HG03575 (cell line): ENCODE results near the gene TYMP.

Experiments used
- ATAC-seq: cut with Tn5 transposase; IDR thresholded peaks from one replicate; pipeline ENCODE4 v1.9.1; 2021; ENCODE audit not compliant: unreplicated experiment, insufficient number of reproducible peaks, low FRiP score; ENCODE audit errors: extremely low read depth

The TYMP gene

DNA sequence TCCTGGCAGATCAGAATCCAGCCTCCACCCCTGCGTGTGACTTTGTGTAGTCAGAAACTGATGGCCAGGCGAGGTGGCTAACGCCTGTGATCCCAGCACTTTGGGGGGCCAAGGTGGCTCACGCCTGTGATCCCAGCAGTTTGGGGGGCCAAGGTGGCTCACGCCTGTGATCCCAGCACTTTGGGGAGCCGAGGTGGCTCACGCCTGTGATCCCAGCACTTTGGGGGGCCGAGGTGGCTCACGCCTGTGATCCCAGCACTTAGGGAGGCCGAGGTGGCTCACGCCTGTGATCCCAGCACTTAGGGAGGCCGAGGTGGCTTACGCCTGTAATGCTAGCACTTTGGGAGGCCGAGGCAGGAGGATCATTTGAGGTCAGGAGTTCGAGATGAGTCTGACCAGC is 16.6 kb downstream of the TYMP start:
- ATAC-seq = no peak

DNA sequence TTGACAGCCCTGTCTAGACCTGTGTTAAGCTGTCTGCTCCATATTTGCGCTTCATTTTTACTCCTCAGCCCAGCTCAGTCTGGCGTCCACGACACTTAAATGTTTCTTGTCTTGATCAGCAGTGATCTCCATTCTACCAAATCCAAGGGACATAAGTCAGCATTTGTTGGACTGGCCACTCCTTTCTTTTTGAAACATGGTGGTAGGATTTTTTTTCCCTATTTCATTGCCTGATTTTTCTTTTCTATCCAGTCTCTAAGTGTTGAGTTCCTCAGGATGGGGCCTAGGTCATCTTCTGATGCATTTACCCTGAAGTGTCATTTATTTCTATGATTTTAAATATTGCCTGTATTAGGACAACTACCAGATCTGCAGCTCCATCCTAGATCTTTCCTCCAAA is 20.9 kb downstream of the TYMP start:
- ATAC-seq = no peak

GRCh38 chr22:50507991-50508884 is 21.6 kb downstream of the TYMP start, which contains the start of gene NCAPH2:
TSS of gene NCAPH2 (plus strand) at chr22:50508224. CDS start at chr22:50508338, 114 bp downstream.
- no peak for ATAC-seq

GRCh38 chr22:50507421-50507990 is 22.3 kb downstream of the TYMP start, which contains the start of gene LMF2:
TSS of gene LMF2 (minus strand) at chr22:50507702. CDS start at chr22:50507675, 27 bp downstream.
- ATAC-seq = no peak

- no peak for ATAC-seq
These were observed 23.0 kb downstream of the TYMP start for GRCh38 chr22:50506611-50507420.

GRCh38 chr22:50505776-50506610 is 23.8 kb downstream of the TYMP start:
- no peak for ATAC-seq

- ATAC-seq = no peak
These were observed 24.5 kb downstream of the TYMP start for GRCh38 chr22:50505276-50505775.

- no peak for ATAC-seq
These were observed 25.2 kb downstream of the TYMP start for GRCh38 chr22:50504369-50505211.

DNA sequence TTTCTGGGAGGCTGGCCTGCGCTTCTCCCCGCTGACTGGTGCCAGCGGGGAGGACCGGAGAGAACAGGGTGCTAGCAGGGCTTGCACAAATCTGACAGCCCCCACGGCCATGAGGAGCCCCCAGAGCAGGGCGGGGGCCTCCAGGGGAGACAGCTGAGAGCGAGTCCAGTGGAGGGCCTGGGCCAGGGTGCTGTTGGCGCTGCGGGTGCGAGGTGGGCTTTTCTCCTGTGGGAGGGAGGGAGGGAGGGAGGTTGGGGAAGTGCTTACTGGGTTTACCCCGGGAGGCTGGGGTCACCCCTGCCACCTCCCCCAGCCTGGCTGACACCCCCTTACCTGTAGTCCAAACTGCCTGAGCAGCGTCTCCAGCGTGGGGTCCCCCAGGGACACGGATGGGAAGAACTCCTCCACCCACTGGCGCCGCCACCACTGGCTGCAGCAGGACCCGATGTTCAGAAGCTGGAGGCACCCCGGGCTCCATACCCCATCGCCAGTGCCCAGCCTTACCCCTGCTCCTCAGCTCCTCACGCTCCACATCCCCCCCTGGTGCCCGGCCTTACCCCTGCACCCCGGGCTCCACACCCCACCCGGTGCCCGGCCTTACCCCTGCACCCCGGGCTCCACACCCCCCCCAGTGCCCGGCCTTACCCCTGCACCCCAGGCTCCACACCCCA is 26.2 kb downstream of the TYMP start:
- ATAC-seq = no peak

DNA sequence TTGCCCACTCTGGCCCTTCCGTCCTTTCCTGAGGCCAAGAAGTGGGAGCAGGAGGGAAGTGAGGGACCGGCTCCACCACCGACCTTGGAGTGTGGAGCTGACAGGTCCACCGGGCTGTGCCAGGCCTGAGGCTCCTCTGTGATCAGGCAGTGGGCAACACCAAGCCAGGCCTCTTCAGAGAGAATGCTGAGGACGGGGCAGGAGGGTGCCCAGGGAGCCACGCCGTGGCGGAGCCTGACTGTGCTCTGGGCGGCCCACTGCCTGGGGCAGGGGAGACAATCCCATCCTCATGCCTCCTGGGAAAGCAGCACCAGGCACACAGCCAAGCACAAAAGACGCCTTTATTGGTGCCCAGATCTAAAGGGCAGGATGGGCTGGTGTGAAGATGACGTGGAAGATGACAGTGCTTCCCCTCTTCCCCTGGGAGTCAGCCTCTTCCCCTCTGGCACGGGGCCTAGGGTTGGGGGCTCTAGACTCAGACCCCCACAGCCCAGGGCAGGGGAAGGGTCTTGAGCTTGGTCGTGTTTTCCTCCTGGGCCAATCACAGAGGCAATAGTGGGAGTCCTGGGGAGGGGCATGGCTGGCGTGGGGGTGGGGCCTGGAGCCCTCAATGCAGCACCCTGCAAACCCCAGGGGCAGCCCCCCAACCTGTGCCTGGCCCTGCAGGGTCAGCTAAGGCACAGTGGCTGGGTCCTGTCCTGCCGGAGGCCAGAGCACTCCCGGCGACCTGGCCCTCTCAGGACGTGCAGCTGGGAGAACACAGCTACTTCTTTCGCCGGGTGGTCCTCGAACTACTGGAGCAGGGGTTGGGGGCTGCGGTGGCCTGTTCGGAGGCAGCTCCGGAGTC is 27.0 kb downstream of the TYMP start:
- ATAC-seq = no peak

GRCh38 chr22:50502096-50502495 is 27.7 kb downstream of the TYMP start:
- ATAC-seq = no peak

DNA sequence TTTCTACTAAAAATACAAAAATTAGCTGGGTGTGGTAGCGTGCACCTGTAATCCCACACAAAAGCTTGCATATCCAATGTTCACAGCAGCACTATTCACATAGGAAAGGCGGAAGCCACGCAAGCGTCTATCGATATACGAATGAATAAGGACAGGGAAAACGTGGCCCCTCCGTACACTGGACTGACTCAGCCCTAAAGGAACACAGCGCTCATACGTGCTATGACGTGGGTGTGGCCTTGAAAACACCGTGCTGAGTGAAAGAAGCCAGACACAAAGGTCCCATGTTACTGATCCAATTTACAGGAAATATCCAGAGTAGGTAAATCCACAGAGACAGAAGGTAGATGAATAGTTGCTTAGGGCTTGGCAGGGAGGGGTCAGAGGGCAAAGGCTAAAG is 29.4 kb downstream of the TYMP start:
- ATAC-seq = no peak

DNA sequence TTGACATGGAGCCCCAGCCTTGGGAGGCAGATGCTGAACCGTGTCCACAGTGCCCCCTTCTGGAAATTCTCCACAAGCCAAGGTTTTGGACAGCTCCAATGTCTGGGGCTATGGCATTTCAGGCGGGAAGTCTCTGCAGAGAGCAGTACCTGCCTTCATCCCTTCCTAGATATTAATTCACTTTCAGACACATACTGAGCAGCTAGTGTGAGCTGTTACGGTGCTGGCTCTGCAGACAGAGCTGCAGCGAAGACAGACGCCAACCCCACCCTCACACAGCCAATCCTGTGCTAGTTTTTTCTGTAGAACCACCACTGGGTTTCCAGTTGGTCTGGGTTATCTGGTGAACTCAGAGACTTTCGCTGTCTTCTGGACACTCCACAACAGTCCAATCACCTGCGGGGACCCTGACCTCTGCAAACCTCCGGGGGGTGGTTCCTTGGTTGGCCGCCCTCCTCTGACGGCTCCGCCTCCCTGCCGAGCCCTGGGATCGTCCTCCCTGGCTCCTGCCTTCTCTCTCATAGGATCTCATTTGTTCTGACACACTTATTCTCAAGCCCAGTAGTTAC is 31.4 kb downstream of the TYMP start:
- no peak for ATAC-seq

DNA sequence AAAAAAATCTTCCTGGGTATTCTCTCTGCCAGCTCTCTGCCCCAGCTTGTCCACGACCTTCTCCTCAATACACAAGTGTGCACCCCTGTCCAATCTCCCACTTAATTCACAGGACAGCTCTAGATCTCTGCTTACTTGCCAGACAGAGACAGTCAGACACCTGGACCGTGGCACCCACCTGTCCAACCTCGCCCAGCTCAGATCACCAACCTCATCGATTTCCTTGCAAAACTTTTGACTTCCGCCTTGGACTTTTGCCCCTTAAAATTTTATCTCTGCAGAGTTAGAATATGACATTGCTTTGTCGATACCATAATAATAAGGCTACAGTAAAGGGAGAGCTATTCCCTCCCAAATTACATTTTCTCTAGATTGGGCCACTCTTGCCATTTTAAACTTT is 32.7 kb downstream of the TYMP start:
- ATAC-seq = no peak

DNA sequence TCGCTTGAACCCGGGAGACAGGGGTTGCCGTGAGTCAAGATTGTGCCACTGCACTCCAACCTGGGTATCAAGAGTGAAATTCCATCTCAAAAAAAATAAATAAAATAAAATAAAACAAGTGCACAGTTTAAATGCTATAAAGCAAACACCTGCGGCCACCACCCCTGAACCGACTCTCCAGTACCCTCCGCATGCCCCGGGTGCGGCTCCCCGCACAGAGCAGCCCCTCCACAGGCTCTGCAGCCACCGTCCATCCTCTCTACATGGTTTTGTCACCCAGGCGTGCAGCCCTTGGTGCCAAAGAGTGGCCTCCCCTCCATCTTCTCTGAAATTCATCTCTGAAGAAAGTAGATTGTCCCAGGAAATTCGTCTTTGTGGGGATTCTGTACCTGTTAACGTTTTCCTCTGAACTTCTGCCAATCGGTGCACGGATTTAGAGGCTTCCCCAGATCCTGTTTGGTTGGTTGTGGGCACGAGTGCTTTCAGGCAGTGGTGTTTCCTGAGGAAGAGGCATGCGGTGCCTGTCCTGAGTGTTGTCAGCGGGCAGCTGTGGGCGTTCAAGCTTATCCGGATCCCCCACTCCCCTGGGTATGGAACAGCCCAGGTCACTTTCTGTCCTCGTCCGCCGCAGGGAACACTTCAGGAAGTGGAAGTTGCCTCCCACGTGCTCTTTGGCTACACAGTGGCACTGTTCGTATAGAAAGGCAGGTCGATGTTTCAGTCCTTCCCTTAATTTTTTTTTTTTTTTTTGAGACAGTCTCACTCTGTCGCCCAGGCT is 39.1 kb downstream of the TYMP start:
- no peak for ATAC-seq
